ENCODE measurements around the gene INSIG2.

Gene INSIG2

GRCh38 chr2:118121101-118121500, 32.8 kb downstream of the INSIG2 start:
- no peak overlapping the region for H3K9ac ChIP-seq
- TF ChIP-seq CTCF (IDR thresholded peaks at IDR 0.05): no peak
- H3K4me2 ChIP-seq (ENCODE audit: low read length): no peak overlapping the region
- no peaks in the 10 kb centered on the region for H3K4me1 ChIP-seq
- H3K27me3 ChIP-seq (ENCODE audit: control insufficient read depth, insufficient read depth, low read length): no peaks in the 10 kb centered on the region
- no peaks in the 10 kb centered on the region for H3K36me3 ChIP-seq (ENCODE audit: control insufficient read depth, insufficient read depth, low read length)
- no peak overlapping the region for H3K27ac ChIP-seq
- H3K9me3 ChIP-seq (ENCODE audit: control insufficient read depth, low read length): no peaks in the 10 kb centered on the region
- H3K79me2 ChIP-seq: no peaks in the 10 kb centered on the region
- H2AFZ ChIP-seq: no peak overlapping the region
- no peak overlapping the region for H3K4me3 ChIP-seq (ENCODE audit: low read depth, low read length)

GRCh38 chr2:118121986-118122524, 33.8 kb downstream of the INSIG2 start:
- H3K27ac ChIP-seq: no peak overlapping the region
- no peaks in the 10 kb centered on the region for H3K4me1 ChIP-seq
- H3K27me3 ChIP-seq (ENCODE audit: control insufficient read depth, insufficient read depth, low read length): no peaks in the 10 kb centered on the region
- H3K9me3 ChIP-seq (ENCODE audit: control insufficient read depth, low read length): no peaks in the 10 kb centered on the region
- TF ChIP-seq CTCF (IDR thresholded peaks at IDR 0.05): no peak
- H3K79me2 ChIP-seq: no peaks in the 10 kb centered on the region
- H3K4me3 ChIP-seq (ENCODE audit: low read depth, low read length): no peak overlapping the region
- no peak overlapping the region for H3K9ac ChIP-seq
- H3K4me2 ChIP-seq (ENCODE audit: low read length): no peak overlapping the region
- no peaks in the 10 kb centered on the region for H3K36me3 ChIP-seq (ENCODE audit: control insufficient read depth, insufficient read depth, low read length)
- H2AFZ ChIP-seq: no peak overlapping the region

- H3K4me1 ChIP-seq: no peaks in the 10 kb centered on the region
- H3K4me3 ChIP-seq (ENCODE audit: low read depth, low read length): no peak overlapping the region
- H3K27me3 ChIP-seq (ENCODE audit: control insufficient read depth, insufficient read depth, low read length): no peaks in the 10 kb centered on the region
- H3K36me3 ChIP-seq (ENCODE audit: control insufficient read depth, insufficient read depth, low read length): no peaks in the 10 kb centered on the region
- H3K9me3 ChIP-seq (ENCODE audit: control insufficient read depth, low read length): no peaks in the 10 kb centered on the region
- no peak overlapping the region for H3K27ac ChIP-seq
- H3K4me2 ChIP-seq (ENCODE audit: low read length): no peak overlapping the region
- no peak overlapping the region for H2AFZ ChIP-seq
- no peak overlapping the region for H3K9ac ChIP-seq
- TF ChIP-seq CTCF (IDR thresholded peaks at IDR 0.05): no peak
- H3K79me2 ChIP-seq: no peaks in the 10 kb centered on the region
Measured at GRCh38 chr2:118122594-118123281, 34.5 kb downstream of the INSIG2 start.

- no peak overlapping the region for H3K27ac ChIP-seq
- H3K4me1 ChIP-seq: no peaks in the 10 kb centered on the region
- no peak for TF ChIP-seq CTCF (IDR thresholded peaks at IDR 0.05)
- H3K4me3 ChIP-seq (ENCODE audit: low read depth, low read length): no peak overlapping the region
- no peaks in the 10 kb centered on the region for H3K27me3 ChIP-seq (ENCODE audit: control insufficient read depth, insufficient read depth, low read length)
- no peak overlapping the region for H2AFZ ChIP-seq
- no peaks in the 10 kb centered on the region for H3K36me3 ChIP-seq (ENCODE audit: control insufficient read depth, insufficient read depth, low read length)
- no peak overlapping the region for H3K4me2 ChIP-seq (ENCODE audit: low read length)
- no peaks in the 10 kb centered on the region for H3K9me3 ChIP-seq (ENCODE audit: control insufficient read depth, low read length)
- no peaks in the 10 kb centered on the region for H3K79me2 ChIP-seq
- no peak overlapping the region for H3K9ac ChIP-seq
Measured at GRCh38 chr2:118123561-118124232, 35.4 kb downstream of the INSIG2 start.
